ENCODE measurements around the gene QARS1.
A peak's percentile ranks its signal among the peaks of the same experiment; 100 is the strongest.

The QARS1 gene

DNA sequence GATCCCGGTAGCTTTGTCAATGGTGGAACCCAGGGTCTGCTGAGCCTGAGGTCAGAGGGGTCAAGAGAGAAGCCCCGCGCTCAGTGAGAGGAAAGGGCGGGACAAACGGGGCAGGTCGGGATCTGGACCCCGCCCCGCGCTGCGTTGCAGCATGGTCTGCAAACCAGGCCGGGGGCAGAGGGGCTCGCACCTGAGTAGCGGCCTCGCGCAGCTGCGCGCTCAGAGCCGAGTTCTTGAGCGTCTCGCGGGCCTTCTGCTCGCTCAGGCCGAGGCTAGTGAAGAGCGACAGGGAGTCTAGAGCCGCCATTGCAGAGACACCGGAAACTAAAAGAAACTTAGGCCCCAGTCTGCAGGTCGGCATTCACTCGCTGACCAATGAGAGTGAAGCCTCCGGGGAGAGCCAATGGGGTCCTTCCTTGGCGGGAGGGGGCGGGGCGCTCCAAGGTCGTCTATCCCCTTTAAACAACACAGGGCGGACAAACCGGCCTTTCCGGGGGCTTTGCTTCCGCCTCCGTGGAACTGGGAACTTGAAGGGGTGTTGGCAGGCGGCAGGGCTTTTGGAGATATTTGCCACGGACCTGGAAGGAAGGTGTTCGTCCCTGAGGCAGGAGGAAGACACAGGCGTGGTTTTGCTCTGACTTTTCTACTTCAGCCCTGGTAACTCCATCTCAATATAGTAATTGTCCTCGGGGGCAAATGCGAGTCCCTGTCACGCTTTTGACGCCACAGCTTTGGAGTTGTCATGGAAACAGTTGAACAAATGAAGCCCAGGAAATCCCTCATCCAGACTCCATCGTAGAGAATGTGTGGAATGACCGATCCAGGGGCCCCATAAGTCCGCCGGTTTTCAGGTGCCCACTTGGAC, at the start of gene QARS1:
Gene QARS1, minus strand, starts transcription at position 331 of the 865 bp plus-strand sequence. Its CDS starts 24 bp downstream, at position 307.
- DNase-seq = peak; percentile 94

GRCh38 chr3:49153349-49153912, 48.9 kb upstream of the QARS1 start:
- DNase-seq = no peak

- DNase-seq = no peak
Measured at GRCh38 chr3:49151610-49152009, 47.1 kb upstream of the QARS1 start.

DNA sequence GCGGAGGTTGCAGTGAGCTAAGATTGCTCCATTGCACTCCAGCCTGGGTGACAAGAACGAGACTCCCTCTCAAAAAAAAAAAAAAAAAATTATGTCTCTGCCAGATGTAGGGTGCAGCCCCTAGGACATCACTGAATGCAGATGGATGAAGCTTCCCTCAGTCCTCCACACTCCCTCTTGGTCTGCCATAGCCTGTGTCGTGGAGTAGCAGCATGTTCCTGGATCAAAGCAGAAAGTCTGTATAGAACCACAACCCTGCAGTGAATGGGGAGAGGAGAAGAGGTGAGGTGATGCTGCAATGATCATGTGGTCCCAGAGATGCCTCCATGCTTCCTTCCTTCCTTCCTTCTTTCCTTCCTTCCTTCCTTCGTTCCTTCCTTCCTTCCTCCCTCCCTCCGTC, 43.6 kb upstream of the QARS1 start:
- DNase-seq = no peak

- no peak for DNase-seq
Measured at GRCh38 chr3:49140080-49140479, 35.5 kb upstream of the QARS1 start.

- DNase-seq = no peak
Measured at GRCh38 chr3:49135499-49135898, 30.9 kb upstream of the QARS1 start.

DNA sequence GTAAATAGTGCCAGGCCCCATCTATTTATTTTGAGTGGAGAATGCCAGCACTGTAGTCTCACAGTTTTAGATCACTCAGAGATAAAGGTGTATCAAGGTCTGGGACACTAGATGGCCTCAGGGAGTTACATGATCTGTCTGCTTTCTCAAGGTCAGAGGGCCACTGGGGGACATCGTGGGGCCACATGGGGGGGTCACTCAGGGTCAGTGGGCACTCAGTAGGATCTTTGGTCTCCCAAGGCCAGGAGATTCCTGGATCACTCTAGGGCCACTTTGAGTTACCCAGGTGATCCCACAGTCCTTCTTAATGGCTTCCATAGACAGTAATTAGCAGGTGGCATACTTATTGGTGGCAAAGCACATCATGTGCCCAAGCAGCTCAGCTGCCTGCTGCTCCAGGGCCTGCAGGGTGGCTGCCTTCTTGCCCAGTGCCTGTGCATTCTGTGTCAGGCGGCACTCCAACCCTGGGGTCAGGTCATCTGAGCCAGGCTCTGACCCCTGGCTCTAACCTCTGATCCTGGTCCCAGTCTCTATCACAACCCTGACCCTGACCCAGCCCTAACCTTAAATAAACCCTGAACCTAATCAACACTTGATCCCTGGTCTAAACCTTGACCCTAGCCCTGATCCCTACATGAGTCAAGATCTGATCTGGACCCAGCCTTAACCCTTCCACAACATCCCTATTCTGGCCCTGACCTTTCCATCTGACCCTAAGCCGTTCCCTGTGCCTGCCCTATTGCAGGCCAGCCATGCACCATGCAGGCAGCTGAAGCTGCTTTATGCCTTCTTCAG, 30.1 kb upstream of the QARS1 start:
- no peak for DNase-seq

- peak; percentile 97 for DNase-seq
Measured at GRCh38 chr3:49133226-49133951, 28.8 kb upstream of the QARS1 start.

GRCh38 chr3:49132437-49133225, 28.1 kb upstream of the QARS1 start, which contains the start of gene LAMB2:
LAMB2 (minus strand) TSS chr3:49133050; CDS start chr3:49132867, 183 bp downstream.
- peak; percentile 82 for DNase-seq

DNA sequence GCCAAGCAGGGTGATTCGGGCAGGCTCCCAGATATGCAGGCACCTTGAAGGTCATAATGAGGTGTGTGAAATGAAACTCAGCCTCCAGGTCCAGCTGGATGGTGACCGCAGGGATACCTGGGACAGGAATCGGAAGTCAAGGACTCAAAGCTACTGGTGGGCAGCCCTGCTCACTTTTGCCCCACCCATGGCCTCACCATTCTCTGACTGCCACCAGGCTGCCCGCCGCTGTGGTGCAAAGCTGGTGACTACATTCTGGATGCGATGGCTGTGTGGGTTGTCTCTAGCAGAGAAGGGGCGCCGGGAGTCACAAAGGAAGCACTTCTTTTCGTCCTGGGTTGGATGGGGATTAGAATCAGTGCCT, 27.5 kb upstream of the QARS1 start:
- no peak for DNase-seq

DNA sequence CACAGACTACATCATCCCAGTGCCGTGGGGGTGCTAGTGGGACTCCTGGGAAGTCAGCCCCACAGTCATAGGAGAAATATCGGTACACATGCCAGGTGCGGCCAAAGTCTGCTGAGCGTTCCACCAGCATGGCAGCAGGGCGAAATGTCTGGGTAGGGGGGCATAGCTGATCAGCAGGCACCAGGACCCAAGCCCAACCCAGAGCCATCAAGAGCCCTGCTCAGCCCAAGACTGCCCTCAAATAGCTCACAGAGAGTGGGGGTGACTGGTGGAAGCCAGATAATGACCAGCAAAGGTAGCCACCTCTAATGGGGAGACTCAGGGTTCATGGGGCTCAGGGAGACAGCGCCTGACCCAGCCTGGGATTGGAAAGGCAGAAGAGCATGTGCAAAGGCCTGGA, 27.0 kb upstream of the QARS1 start:
- no peak for DNase-seq

DNA sequence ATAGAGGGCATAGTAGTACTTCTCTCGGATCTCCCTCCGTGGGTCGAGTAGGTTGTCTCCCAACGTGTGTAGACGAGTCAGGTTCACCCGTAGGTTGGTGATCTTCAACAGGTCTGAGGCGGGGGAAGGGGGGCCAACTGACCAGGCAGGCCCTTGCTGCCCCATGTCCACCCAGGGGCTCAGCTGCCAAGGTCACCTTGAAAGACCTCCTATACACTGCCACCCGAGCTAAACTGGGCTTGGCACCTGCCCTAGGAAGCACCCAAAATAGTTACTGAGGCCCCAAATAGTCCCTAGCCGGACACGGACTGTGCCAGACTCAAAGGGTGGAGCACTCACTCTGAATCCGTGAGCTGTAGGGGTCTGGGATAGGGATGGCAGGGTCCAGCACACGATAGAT, 26.5 kb upstream of the QARS1 start:
- DNase-seq = no peak

- peak; percentile 55 for DNase-seq
Measured at GRCh38 chr3:49124991-49125670, 20.6 kb upstream of the QARS1 start.

- DNase-seq = no peak
Measured at GRCh38 chr3:49124203-49124602, 19.6 kb upstream of the QARS1 start.

GRCh38 chr3:49123687-49124086, 19.1 kb upstream of the QARS1 start:
- DNase-seq = no peak

DNA sequence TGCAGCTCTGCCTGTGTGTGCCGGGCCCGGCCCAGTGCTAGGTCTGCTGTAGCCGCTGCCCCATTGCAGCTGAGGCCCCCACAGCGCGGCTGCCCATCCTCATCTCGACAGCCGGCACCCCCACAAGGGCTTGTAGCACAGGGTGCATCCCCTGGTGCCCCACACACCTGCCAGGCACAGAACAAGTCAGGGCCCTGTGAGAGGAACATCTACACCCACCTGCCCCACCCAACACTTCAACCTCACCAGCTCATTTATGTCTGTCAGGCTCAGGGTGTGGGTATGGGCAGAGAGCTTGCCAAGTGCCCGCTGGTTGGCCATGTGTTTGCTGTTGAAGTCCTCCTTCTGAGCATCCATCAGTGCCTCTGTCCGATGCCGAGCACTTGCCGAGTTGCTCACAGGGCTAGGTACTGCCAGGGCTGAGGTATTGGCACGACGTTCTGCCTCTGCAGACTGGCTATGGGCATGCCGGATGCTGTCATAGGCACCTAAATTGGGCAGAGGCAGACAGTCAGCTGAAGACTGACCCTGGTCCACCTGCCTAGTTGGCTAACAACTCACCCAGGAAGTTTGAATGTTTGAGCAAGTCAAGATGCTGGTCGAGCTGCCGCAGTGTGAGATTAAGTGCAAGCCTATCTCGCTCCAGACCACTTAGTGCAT, 18.5 kb upstream of the QARS1 start:
- DNase-seq = no peak

DNA sequence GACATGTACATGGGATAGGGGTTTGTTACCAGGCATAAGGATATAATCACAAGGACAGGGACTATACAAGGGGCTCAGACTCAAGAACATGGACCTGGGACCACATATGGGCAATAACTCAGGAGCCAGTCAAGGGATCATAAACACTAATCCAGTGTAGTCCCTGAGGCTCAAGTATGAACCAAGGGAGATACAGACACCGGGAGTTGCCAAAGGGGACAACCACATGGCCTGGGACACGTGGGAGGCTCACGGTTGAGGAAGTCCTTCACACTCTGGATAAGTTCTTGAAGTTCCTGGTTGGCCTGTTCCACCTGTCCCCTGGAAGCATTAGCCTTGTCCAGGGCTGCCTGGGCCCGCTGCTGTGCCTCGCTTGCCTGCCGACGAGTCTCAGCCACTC, 17.9 kb upstream of the QARS1 start:
- no peak for DNase-seq

DNA sequence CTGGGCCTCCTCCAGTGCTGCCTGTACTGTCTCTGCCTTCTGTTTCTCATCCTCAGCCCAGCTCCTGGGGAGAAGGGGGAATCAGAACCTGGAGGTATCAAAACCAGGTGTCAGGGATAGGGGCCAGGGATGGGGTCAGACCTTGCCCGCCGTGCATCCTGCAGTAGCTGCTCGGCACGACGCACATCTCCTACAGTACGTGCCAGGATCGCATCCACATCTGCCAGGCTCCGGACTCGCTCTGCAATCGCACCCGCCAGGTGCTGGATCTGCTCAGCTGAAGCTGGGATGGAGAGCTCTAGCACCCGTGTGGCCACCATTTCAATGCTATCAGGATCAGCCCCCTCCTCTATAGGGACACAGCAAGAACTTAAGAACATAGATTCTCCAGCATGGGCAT, 17.5 kb upstream of the QARS1 start:
- DNase-seq = no peak

DNA sequence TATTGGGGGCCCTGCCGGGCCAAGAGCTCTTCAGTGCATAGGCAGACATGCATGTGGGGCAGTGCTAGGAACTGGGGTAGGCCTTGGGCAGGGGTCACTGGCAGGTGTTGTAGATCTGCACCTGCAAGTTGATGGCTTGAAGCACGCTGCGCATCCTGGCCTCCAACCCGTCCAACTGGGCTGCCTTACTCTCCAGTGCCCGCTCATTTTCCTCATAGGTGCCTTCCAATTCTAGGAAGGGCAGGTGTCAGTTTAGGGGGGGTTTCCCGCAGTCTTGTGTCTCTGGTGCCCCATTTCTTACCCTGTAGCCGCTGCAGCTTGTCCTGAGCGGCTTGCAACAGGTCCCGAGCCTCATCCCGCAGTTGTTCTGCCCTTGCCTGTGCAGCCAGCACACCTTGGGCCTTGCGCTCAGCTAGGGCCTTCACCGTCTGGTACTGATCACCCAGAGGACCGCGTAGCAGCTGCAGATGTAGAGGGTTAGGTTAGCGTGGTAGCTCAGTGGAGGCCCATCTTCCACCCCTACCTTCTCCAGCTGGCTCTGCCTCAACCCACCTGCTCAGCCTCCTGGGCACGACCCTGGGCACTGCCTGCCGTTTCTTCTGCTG, 16.7 kb upstream of the QARS1 start:
- DNase-seq = no peak

DNA sequence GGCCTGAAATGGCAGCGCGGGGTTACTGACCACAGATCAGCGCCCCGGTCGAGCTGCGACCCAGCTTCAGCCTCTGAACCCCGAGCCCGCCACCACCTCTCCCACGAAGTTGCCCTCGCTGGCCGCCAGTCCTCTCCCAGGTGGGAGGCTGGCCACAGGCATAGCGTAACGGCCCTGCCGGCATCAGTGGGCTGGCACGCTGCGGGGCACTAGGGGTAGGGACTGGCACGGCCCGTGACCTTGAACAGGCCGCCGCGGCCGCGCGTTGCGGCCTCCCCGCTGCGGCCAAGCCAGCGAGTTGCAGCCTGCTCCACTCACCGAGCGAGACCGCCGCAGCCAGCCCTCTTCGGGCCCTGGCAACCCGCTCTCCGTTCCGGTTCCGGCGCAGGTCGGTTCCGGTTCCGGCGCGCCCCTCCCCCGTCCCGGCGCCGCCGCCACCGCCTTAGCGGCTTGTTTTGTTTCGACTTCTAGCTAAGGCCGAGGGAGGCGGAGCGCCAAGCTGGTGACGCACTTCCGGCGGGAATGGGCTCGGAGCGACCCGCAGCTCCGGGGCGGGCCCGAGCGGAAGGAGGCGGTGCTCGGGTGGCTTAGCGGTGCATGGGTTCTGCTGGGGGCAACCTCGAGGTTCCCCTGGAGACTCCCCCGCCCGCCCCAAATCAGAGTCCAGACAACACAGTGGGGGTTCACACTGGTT, 16.0 kb upstream of the QARS1 start, which contains the start of gene USP19:
Gene USP19, minus strand, starts transcription at position 386 of the 694 bp plus-strand sequence. CDS start 1,678 bp downstream, outside the sequence.
- peak; percentile 99 for DNase-seq

Data from 8988T (cell line).